GM13976 (cell line): ENCODE data around the gene COG8.

Source experiments
- DNase-seq: peaks from one replicate; pipeline ENCODE4 v3.0.0; 2012; ENCODE audit warnings: low spot score
- CTCF ChIP-seq: IDR thresholded peaks from 2 replicates; pipeline ENCODE4 v1.5.1; 2012; ENCODE audit warnings: borderline replicate concordance, mild to moderate bottlenecking; ENCODE audit not compliant: insufficient read depth; ENCODE audit errors: extremely low read depth, missing control alignments, control extremely low read depth
- in situ Hi-C: fragments of 300-500 bp; cut with MboI; formaldehyde crosslinking; loops from one replicate; pipeline ENCODE4 v1.12.0; 2022; ENCODE audit warnings: low sequenced_read_pairs, mixed read lengths, inconsistent platforms; ENCODE audit not compliant: unreplicated experiment

COG8 gene

DNA sequence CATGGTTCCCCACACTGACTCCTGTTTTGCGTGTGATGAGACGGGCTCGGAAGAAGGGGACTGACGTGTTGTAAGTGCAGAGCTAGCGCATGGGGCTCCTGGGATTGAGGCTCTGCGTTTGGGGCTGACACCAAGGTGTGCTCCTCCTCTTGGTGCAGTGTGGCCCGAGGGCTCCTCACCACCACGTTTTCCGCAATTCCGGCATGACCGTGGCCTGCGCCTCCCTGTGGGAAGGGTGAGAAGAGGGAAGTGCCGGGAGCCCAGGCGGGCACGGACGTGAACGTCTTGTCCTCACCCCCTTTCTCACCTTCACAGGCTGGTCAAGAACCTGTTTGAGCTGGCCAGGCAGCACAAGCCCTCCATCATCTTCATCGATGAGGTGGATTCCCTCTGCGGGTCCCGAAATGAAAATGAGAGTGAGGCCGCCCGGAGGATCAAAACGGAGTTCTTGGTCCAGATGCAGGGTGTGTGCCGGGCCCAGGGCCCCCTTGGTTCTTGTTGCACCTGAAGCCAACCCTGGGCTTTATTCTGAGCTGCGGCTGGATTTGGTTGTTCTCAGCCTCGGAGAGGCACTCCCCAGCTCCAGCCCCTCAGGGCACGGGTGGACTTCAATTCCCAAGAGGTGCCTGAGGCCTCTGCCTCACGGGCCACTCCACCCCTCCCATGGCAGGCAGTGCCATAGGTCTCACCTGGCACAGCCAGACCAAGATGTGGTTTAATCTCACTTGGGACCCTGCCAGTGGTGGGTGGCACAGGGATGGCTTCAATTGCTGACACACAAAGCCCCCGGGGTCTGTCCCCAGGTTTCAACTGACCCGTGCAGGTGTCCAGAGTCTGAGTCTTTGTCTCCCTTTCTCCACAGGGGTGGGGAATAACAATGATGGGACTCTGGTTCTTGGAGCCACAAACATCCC, 19.3 kb downstream of the COG8 start:
- in situ Hi-C loops, result no loop called here
- DNase-seq, result no peak
- no peak for TF ChIP-seq CTCF

DNA sequence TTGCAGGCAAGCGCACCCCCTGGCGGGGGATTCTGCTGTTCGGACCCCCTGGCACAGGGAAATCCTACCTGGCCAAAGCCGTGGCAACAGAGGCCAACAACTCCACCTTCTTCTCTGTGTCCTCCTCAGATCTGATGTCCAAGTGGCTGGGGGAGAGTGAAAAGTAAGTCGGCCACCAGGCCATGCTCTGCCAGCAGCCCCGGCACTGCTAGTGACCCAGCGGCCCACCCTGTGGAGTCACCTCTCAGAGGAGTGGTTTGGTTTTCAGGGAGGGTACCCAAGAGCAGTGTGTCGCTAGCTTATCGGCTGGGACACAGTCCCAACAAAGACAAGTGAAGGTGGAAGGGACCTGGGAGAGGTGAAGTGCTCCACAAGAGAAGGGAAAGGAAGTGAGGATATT, 20.0 kb downstream of the COG8 start:
- in situ Hi-C loops, result no loop called here
- no peak for DNase-seq
- no peak for TF ChIP-seq CTCF

GRCh38 chr16:69318911-69319289, 20.5 kb downstream of the COG8 start:
- in situ Hi-C loops, result no loop called here
- TF ChIP-seq CTCF, result no peak
- DNase-seq, result no peak

DNA sequence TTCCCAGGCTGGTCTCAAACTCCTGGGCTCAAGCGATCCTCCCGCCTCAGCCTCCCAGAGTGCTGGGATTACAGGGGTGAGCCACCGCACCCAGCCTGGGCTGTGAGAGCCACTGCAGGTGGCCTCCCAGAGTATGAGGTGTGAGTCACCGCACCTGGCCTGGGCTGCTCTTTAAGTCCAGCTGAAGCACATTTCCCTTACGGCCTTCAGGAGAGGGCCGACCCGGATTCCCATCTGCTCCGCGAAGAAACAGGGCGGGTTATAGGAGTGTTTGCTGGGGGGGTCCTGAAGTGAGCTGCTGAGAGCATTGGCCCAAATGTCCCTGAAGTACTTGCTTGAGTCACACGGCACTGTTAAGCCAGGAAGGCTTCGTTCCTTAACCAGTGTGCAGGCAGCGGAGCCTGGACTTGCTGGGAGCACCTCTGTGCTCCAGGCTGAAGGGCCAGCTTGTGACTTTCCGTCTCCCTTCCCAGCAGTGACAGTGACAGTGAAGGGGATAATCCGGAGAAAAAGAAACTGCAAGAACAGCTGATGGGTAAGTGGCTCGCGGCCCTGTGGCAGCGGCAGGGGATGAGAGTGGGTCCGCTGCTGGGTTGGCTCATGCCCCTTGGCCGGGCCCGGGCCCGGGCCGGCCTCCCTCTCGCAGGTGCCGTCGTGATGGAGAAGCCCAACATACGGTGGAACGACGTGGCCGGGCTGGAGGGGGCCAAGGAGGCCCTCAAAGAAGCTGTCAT, 21.0 kb downstream of the COG8 start:
- no peak for TF ChIP-seq CTCF
- in situ Hi-C loops, result no loop called here
- DNase-seq, result no peak

DNA sequence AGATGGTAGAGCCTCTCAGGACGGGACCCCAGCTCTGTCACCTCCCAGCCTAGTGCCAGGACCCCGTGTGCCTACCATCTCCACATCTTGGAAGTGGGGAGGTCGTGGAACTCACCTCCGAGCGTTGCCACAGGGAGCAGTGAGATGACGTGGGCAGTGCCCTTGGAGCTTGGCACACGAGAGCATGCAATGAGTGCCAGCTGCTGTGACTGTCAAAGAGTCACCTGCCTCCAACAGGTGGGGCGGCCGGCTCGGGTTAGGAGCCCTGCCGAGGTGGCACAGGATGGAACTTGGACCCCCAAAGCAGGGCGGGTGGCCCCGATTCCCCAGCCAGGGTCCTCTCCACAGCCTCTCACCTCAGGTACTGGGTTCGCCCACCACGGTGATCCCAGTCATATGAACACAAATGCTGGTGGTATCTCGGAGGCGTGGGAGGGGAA, 22.7 kb downstream of the COG8 start:
- no peak for TF ChIP-seq CTCF
- in situ Hi-C loops, result no loop called here
- DNase-seq, result no peak

GRCh38 chr16:69315486-69316311, 23.7 kb downstream of the COG8 start:
- no peak for DNase-seq
- TF ChIP-seq CTCF, result no peak
- in situ Hi-C loops, result no loop called here
